ENCODE results near the gene CGB7. TPM values are rescaled to one million over a fixed set of nuclear protein-coding genes. Genes with fewer than 3 reads are reported as not detected.
A peak's percentile ranks its signal among the peaks of the same experiment; 100 is the strongest.

CGB7 gene
- total and polyA plus RNA-seq, 2 donors (not counting 3 experiments of a cell fraction or from before 2014, with no cell fraction given), result 0.41 to 0.42 TPM

GRCh38 chr19:49097453-49098288 is 40.1 kb upstream of the CGB7 start:
- H3K36me3 ChIP-seq (ENCODE audit: control insufficient read depth in 2 of 2, extremely low read depth in 1 of 2, insufficient read depth in 2 of 2, low read length in 2 of 2), result peaks cover 33 to 48% of the 10 kb centered on the region in 2 experiments
- H3K27ac ChIP-seq (ENCODE audit: insufficient read depth, low read depth, low read length), result no peak overlapping the region
- TF ChIP-seq EZH2 (IDR thresholded peaks at IDR 0.05; ENCODE audit: borderline replicate concordance, low read depth, low read length, severe bottlenecking) (no peak), MYC (IDR thresholded peaks at IDR 0.05; ENCODE audit: low read depth, low read length) (no peak), GATA2 (IDR thresholded peaks at IDR 0.05; ENCODE audit: insufficient read depth, insufficient read length, low read depth, low read length) (no peak), FOS (IDR thresholded peaks at IDR 0.05; ENCODE audit: borderline replicate concordance, insufficient read depth, low read length) (no peak), POLR2AphosphoS5 (IDR thresholded peaks at IDR 0.05; ENCODE audit: insufficient read depth, low read depth, low read length) (peak; percentile 12), CTCF (IDR thresholded peaks at IDR 0.05; ENCODE audit: extremely low read depth in 1 of 2, insufficient read depth in 1 of 2, low read depth in 1 of 2, low read length in 2 of 2) (peak; percentile 96 to 98), POLR2A (IDR thresholded peaks at IDR 0.05; ENCODE audit: low read depth, low read length) (no peak), JUN (IDR thresholded peaks at IDR 0.05; ENCODE audit: borderline replicate concordance, insufficient read depth, insufficient read length, low read depth) (no peak)
- TF ChIP-seq, protein P1, sequence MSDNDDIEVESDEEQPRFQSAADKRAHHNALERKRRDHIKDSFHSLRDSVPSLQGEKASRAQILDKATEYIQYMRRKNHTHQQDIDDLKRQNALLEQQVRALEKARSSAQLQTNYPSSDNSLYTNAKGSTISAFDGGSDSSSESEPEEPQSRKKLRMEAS (IDR thresholded peaks at IDR 0.05; ENCODE audit: insufficient read depth, insufficient read length), result no peak
- peak; percentile 74 for DNase-seq (ENCODE audit: low read depth, low spot score)
- peaks cover 3% of the 10 kb centered on the region for H4K20me1 ChIP-seq (replicated peaks; ENCODE audit: control insufficient read depth, extremely low read depth, insufficient read depth, low read length)
- H3K9ac ChIP-seq (replicated peaks; ENCODE audit: extremely low read depth, insufficient read depth, low read length), result no peak overlapping the region
- H3K4me1 ChIP-seq (ENCODE audit: control insufficient read depth, extremely low read depth, insufficient read depth, low read length), result no peaks in the 10 kb centered on the region
- FAIRE-seq, result peak; percentile 96
- intact Hi-C loops (cut with micrococcal nuclease), result loop anchor here (1.0 kb wide), 5 partner anchors 9 to 128 kb away; no protein-coding TSS in a partner anchor
- H3K27me3 ChIP-seq (ENCODE audit: control insufficient read depth in 2 of 2, insufficient read depth in 2 of 2, low read length in 2 of 2), result no peaks in the 10 kb centered on the region
- no peaks in the 10 kb centered on the region for H3K9me3 ChIP-seq (replicated peaks; ENCODE audit: control insufficient read depth, insufficient read depth, low read length)
- H3K79me2 ChIP-seq (ENCODE audit: control insufficient read depth, insufficient read depth, low read length), result peaks cover 35% of the 10 kb centered on the region
- BruUV-seq (replicated peaks), result no TSS peak
- no peak overlapping the region for H2AFZ ChIP-seq (ENCODE audit: low read depth, low read length)
- ChIA-PET CTCF (interaction anchor here (0.6 to 6.9 kb wide), 61 partner anchors 9 to 309 kb away, joined by 3 to 164 read pairs (median 6); partner anchors contain the start of genes CGB7, LIN7B, PPFIA3 and RUVBL2), POLR2A (interaction anchor here (0.6 to 1.1 kb wide), 3 partner anchors 17 to 101 kb away, joined by 3 to 5 read pairs (median 4); partner anchors contain the start of gene LIN7B)
- H3K4me3 ChIP-seq (replicated peaks in 1 of 3; ENCODE audit: insufficient read depth in 1 of 3, low read depth in 1 of 3, low read length in 3 of 3), result no peak overlapping the region
- H3K4me2 ChIP-seq (ENCODE audit: insufficient read depth, low read length), result no peak overlapping the region
- dilution Hi-C loops (cut with MboI; ENCODE audit: extremely low pct_ligation_motif_present, low sequenced_read_pairs), result no loop called here
- no peaks in the 10 kb centered on the region for H3K9me1 ChIP-seq (replicated peaks; ENCODE audit: control insufficient read depth, extremely low read depth, insufficient read depth, low read length)

Data from endothelial cell of umbilical vein (primary cell).